Body of pancreas (tissue), 4 donors: ENCODE results near the gene GOLGA6L10. TPM values are rescaled to one million over a fixed set of nuclear protein-coding genes. Genes with fewer than 3 reads are reported as not detected.
A peak's percentile ranks its signal among the peaks of the same experiment; 100 is the strongest.
"Not testable (repeated sequence)": the region's sequence is repeated elsewhere in the genome, so short reads cannot be mapped to it uniquely, and the experiment has no call there.

Source experiments
- ATAC-seq: fragments of 150-250 bp; one replicate; pipeline ENCODE4 v1.9.1; 2016
- DNase-seq, 4 donors: peaks; one replicate each; pipeline ENCODE4 v3.0.0-alpha.2; 2019
- H3K27ac ChIP-seq, 4 donors: fragments of 200-600 bp; sonication (generic); 1 replicate in 3 of 4; 2 replicates in 1 of 4; pipeline versions ENCODE4 v1.5.1 to v1.6.1; 2016 to 2019; ENCODE audit warnings: mild to moderate bottlenecking in 1 of 4, mixed read lengths in 1 of 4, moderate library complexity in 1 of 4
- H3K27me3 ChIP-seq, 2 donors: fragments of 200-600 bp; sonication (generic); one replicate each; pipeline ENCODE4 v1.6.0; 2016; ENCODE audit warnings: mild to moderate bottlenecking in 1 of 2
- H3K36me3 ChIP-seq, 2 donors: fragments of 200-600 bp; sonication (generic); replicated peaks in 1 of 2; 2 replicates each; pipeline ENCODE4 v1.5.1; 2016; ENCODE audit warnings: low read depth in 2 of 2; ENCODE audit not compliant: insufficient read depth in 1 of 2
- H3K4me1 ChIP-seq: fragments of 200-600 bp; sonication (generic); one replicate; pipeline ENCODE4 v1.6.0; 2016
- H3K4me3 ChIP-seq, 2 donors: fragments of 200-600 bp; sonication (generic); 1 replicate in 1 of 2; 2 replicates in 1 of 2; pipeline ENCODE4 v1.5.1; 2016 to 2019
- H3K9me3 ChIP-seq, 3 donors: fragments of 200-600 bp; sonication (generic); 1 replicate in 2 of 3; 2 replicates in 1 of 3; pipeline ENCODE4 v1.5.1; 2016
- WGBS, 2 donors: methylation state at CpG; one replicate each; pipeline ENCODE4 v1.1.5; 2017; 5-methylcytosine and 5-hydroxymethylcytosine counted together
- intact Hi-C: fragments of 100-400 bp; cut with DNase I; formaldehyde crosslinking; loops from one replicate; pipeline ENCODE4 v1.15.1; 2023
- total RNA-seq, 2 donors: library from RNA; depleted of rRNA; stranded (reverse); fragments of >200 nt; gene quantifications; one replicate each; pipeline ENCODE4 v1.1.0, GENCODE V29; 2016
- TF ChIP-seq, protein P1 (sequence below), 7 experiments: fragments of 450-650 bp in 4 of 7; fragments of 200-600 bp in 3 of 7; sonication (generic) in 3 of 7; IDR thresholded peaks; one replicate each; pipeline ENCODE4 v1.5.1; 2016 to 2019; ENCODE audit warnings: antibody characterized with exemption in 7 of 7

Gene GOLGA6L10
- total RNA-seq, 2 donors from 2014 or later: 2.9 to 10.2 TPM

DNA sequence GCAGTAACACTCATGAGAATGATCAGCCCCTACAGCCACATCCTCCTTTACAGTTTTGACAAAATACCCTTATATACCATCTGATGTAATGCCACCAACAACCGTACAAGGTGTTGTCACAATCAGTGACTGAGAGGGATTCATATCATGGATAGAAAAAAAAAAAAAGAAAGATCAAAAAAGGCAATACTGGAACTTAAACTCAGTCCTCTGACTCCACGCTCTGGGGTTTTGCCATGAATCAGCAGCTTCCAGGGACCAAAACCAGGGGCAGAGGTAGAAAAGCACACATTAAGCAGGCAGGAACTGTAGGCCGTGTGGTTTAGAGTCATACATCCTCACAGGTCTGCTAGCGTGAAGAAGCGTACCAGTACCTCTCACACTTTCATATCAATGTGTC is 1.6 kb downstream of the GOLGA6L10 start:
- H3K36me3 ChIP-seq, DNase-seq, H3K4me3 ChIP-seq, H3K27me3 ChIP-seq, ATAC-seq, H3K9me3 ChIP-seq, H3K27ac ChIP-seq, intact Hi-C loops, H3K4me1 ChIP-seq: not testable (repeated sequence)
- WGBS, 2 donors: 62 to 76% methylated on average over 5 of the region's 5 CpGs

DNA sequence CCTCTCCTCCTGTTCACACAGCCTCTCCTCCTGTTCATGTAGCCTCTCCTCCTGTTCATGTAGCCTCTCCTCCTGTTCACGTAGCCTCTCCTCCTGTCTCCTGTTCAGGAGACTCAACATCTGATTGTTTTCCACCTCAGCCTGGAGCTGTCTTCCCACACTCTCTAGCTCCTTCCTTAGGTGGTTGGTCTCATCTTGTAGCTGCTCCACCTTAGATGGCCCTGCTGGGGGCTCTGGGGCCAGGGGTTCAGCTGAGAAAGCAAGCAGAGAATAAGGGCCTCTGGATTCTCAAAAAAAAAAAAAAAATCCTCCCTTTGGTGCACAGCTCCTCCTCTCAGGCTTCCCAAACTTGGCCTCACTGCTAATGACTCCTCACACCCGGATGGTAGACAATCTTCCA is 4.1 kb downstream of the GOLGA6L10 start:
- DNase-seq, H3K9me3 ChIP-seq, H3K36me3 ChIP-seq, H3K27ac ChIP-seq, H3K4me3 ChIP-seq, intact Hi-C loops, H3K27me3 ChIP-seq, H3K4me1 ChIP-seq, ATAC-seq: not testable (repeated sequence)
- whole genome bisulfite sequencing, 2 donors: 81 to 92% methylated on average over 1 to 2 of the region's 2 CpGs

DNA sequence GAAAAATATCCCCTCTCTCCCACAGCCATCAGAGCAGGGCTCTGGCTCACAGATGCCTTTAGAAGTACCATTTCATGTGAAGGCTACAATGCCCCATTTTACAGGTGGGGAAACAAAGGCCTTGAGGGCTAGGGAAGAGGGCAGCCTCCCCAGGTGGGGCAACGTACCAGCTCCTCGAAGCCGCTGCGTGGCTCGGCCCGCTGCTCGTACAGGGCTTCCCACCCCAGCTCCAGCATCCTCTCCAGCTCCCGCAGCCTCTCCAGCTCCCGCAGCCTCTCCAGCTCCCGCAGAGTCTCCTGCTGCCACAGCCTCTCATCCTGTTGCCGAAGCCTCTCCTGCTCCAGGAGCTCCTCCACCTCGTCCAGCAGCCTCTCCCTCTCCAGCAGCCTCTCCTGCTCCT is 4.9 kb downstream of the GOLGA6L10 start:
- not testable (repeated sequence) for DNase-seq

DNA sequence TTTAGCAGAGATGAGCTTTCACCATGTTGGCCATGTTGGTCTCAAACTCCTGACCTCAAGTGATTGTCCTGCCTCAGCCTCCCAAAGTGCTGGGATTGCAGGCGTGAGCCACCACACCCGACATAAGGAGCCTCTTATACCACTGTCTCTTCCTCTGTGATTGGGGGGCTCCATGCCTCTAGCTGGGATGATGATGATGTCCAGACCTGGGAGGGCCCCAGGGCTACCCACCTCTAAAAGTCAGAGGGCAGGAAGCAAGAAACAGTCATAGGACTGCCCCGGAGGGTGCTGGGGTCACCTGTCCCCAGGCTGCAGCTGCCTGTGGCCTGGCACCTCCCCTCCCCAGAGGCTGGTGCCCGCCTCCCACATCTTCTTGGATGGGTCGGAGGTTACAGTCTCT is 5.4 kb downstream of the GOLGA6L10 start:
- H3K27me3 ChIP-seq, intact Hi-C loops, H3K4me3 ChIP-seq, H3K36me3 ChIP-seq, H3K27ac ChIP-seq, DNase-seq, H3K4me1 ChIP-seq, H3K9me3 ChIP-seq, ATAC-seq: not testable (repeated sequence)
- 100% methylated on average over 2 of the region's 5 CpGs for WGBS, 2 donors

More for the DNA sequence above, 4.9 kb downstream of the GOLGA6L10 start:
- H3K27ac ChIP-seq, H3K36me3 ChIP-seq, H3K27me3 ChIP-seq, H3K4me3 ChIP-seq, H3K4me1 ChIP-seq, intact Hi-C loops, H3K9me3 ChIP-seq, ATAC-seq: not testable (repeated sequence)
- WGBS, 2 donors: 90 to 91% methylated on average over 10 to 12 of the region's 12 CpGs

DNA sequence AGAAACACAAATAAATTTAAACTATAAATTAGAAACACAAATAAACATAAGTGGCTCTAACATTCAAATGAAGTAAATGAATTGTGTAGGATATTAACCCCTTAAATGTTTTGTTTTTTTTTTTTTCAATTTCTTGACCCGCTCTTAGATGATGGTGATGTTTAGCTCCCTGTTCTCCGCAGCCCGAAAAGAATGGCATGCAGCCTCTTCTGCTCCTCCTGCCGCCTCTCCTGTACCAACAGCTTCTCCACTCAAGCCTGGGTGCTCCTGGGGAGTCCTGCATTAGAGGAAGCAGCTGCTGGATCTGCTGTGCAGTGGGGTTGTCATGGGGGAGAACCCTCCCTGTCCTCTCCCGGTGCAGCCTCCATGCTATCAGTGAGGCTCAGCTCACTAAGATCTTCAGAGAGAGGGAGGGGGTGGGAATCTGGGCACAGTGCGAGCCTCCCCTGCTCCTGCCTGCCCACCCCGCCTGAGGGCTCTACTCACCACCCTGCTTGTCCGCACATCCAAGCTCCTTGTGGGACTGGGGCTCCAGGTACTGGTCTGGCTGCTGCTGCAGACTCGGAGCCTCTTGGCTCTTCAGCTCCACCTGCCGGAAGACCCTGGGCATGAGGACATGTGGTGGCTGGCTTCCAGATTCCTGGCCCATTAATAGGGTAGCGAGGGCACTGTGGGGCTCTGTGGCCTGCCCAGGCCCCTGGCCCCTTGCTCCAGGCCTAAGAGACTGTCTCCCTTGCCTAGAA is 6.5 kb downstream of the GOLGA6L10 start:
- WGBS, 2 donors: 40 to 85% methylated on average over 4 to 9 of the region's 11 CpGs
- ATAC-seq, H3K27me3 ChIP-seq, H3K27ac ChIP-seq, H3K9me3 ChIP-seq, H3K4me1 ChIP-seq, H3K4me3 ChIP-seq, H3K36me3 ChIP-seq, intact Hi-C loops: not testable (repeated sequence)
- peak; percentile 60 to 76 (median 71) for DNase-seq
- TF ChIP-seq, protein P1, sequence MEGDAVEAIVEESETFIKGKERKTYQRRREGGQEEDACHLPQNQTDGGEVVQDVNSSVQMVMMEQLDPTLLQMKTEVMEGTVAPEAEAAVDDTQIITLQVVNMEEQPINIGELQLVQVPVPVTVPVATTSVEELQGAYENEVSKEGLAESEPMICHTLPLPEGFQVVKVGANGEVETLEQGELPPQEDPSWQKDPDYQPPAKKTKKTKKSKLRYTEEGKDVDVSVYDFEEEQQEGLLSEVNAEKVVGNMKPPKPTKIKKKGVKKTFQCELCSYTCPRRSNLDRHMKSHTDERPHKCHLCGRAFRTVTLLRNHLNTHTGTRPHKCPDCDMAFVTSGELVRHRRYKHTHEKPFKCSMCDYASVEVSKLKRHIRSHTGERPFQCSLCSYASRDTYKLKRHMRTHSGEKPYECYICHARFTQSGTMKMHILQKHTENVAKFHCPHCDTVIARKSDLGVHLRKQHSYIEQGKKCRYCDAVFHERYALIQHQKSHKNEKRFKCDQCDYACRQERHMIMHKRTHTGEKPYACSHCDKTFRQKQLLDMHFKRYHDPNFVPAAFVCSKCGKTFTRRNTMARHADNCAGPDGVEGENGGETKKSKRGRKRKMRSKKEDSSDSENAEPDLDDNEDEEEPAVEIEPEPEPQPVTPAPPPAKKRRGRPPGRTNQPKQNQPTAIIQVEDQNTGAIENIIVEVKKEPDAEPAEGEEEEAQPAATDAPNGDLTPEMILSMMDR (IDR thresholded peaks at IDR 0.05): peak in 3 of 7 experiments; percentile 10 to 43 (median 24)

DNA sequence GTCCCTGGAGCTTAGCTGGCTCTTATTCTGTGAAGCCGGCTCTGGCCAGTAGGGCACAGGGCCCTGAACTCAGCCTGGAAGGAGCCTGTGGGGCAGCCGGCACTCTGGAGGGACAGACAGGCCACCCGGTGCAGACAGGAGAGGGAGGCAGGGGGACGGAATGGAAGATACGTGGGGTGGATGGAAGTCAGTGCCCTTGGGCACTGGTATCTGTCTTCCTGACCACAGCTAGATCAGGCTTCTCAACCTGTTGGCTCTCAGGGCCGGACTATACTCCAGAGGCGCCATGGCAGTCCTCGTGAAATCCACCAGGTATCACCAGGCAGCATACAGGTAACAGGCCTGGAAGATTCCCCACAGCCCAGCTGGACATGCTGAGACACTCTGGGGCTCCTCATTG is 10.7 kb downstream of the GOLGA6L10 start:
- not testable (repeated sequence) for ATAC-seq

DNA sequence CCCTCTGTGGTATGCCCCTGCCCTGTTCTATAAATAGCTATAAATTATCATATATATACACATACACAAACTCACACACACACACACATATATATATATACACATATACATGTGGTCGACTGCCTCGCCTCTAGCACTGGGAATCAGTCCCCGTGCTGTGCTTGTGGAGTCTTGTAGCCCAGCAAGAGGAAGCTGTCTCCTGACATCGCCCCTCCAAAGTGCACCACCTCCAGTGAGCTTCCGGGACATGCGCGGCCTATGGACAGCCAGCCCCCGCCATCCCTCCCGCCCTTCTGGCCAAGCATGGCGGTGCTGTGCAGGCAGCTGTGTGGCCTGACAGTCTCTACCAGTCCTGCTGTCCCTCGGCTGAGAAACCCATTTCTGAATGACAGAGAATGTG is 11.2 kb downstream of the GOLGA6L10 start:
- DNase-seq, H3K4me1 ChIP-seq, intact Hi-C loops, H3K9me3 ChIP-seq, H3K36me3 ChIP-seq, H3K4me3 ChIP-seq, H3K27ac ChIP-seq, ATAC-seq, H3K27me3 ChIP-seq: not testable (repeated sequence)
- WGBS, 2 donors: 91 to 92% methylated on average over 4 to 7 of the region's 11 CpGs

More for the DNA sequence above, 10.7 kb downstream of the GOLGA6L10 start:
- H3K36me3 ChIP-seq, intact Hi-C loops, H3K27ac ChIP-seq, H3K4me3 ChIP-seq, DNase-seq, H3K27me3 ChIP-seq, H3K9me3 ChIP-seq, H3K4me1 ChIP-seq: not testable (repeated sequence)
- 74 to 79% methylated on average over 7 to 8 of the region's 8 CpGs for WGBS, 2 donors

DNA sequence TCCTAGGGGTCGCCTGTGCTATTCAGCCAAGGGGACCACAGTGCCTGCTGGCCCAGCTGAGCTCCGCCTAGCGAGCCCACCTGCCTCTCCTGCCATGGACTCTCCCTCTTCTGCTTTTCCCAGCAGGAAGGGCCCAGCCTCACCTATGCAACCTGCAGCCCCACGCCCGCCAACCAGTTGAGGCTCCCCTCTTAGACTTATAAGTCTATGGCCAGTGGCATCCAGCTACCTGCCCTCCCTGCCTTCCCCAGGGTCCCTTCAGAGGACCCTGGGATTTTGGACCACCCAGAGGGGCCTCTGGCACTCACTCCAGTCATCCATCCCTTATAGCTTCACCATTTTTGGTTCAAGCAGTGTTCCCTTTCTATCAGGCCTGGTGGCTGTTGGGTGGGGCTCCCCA is 12.2 kb downstream of the GOLGA6L10 start:
- H3K27ac ChIP-seq, H3K4me1 ChIP-seq, H3K36me3 ChIP-seq, DNase-seq, ATAC-seq, H3K27me3 ChIP-seq, intact Hi-C loops, H3K4me3 ChIP-seq, H3K9me3 ChIP-seq: not testable (repeated sequence)
- WGBS, 2 donors: 81 to 100% methylated on average over 2 to 3 of the region's 5 CpGs

DNA sequence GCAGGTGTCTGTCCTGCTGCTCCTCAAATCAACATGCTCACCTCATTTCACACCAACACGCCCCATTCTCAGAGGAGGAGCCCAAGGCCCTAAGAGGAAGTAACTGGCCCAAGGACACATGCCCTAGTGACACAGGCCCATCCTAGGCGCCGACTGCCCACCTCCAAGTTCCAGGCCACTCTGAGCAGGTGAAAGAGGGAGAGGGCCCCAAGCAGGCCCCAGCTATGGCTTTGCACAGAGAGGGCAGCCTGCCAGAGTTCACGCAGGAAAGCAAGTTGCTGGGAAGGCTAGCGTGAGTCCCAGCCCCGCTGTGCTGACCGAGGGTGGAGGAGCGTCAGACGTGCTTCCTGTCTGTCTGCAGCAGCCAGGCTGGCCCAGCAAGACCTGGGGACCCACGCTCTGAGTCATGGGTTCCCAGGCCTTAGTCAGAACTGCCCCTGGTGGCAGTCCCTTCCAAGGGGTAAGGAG is 13.1 kb downstream of the GOLGA6L10 start:
- not testable (repeated sequence) for ATAC-seq

DNA sequence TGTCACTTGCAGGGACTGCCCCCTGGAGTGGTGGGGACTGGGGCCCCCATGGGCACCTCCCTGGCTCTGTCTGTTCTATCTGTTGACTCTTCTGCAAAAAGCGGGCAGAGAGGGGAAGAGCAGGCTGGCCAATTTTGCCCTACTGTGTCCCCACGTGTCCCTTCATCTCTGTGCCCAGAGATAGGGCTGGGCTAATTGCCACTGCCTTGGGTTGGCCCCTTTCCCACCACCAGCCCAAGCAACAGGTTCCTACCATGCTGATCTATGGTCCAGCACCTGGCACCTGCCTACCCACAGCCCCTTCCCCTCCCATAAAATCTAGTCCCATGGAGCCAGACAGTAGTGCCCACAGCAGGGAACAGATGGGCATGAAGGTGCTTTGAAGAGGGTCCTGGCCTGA is 14.3 kb downstream of the GOLGA6L10 start:
- DNase-seq: not testable (repeated sequence)

More for the DNA sequence above, 13.1 kb downstream of the GOLGA6L10 start:
- intact Hi-C loops, H3K36me3 ChIP-seq, H3K27me3 ChIP-seq, DNase-seq, H3K9me3 ChIP-seq, H3K4me3 ChIP-seq, H3K27ac ChIP-seq, H3K4me1 ChIP-seq: not testable (repeated sequence)
- WGBS, 2 donors: 75% methylated on average over 9 of the region's 10 CpGs; no CpG with 5 or more reads in 1 of the 2 donors

DNA sequence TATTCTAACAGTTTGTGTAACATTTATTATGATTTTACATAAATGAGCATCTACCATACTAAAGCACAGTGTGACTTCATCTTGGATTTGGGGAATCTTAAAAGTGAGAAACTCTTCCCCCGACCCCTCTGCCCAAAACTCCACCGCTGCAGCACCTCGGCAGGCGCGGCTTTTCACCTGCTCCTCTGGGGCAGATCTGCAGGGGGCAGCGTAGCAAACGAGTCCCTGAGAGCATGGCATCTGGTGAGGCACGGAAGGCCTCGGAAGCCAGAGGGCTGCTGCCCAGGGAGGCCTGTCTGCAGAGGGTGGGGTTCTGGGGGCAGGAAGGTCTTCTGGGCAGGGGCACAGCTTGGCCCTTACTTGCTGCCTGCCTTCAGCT is 14.7 kb downstream of the GOLGA6L10 start:
- H3K36me3 ChIP-seq, H3K27me3 ChIP-seq, H3K4me1 ChIP-seq, ATAC-seq, H3K9me3 ChIP-seq, H3K27ac ChIP-seq, intact Hi-C loops, DNase-seq, H3K4me3 ChIP-seq: not testable (repeated sequence)
- no CpG with 5 or more reads among the region's 9 CpGs for WGBS, 2 donors

More for the DNA sequence above, 14.3 kb downstream of the GOLGA6L10 start:
- ATAC-seq, H3K4me1 ChIP-seq, H3K4me3 ChIP-seq, H3K9me3 ChIP-seq, H3K27me3 ChIP-seq, H3K36me3 ChIP-seq, H3K27ac ChIP-seq, intact Hi-C loops: not testable (repeated sequence)
- 72 to 73% methylated on average over 2 of the region's 2 CpGs for WGBS, 2 donors
